SK-N-SH (cell line): ENCODE results near the gene PTGDR2. TPM values are rescaled to one million over a fixed set of nuclear protein-coding genes. Genes with fewer than 3 reads are reported as not detected.

Experiments
- CTCF ChIA-PET: fragments of 300-600, 350-600 bp; formaldehyde crosslinking; extraction: SDS; loops from one replicate; lab custom pipeline; 2021; lab: Yijun Ruan, JAX
- POLR2A ChIA-PET: fragments of 350-600 bp; sonication (Branson Sonifier 250); formaldehyde crosslinking; extraction: SDS; loops from one replicate; lab custom pipeline; 2020; ENCODE audit warnings: antibody characterized with exemption, inconsistent platforms; lab: Yijun Ruan, JAX
- DNase-seq: peaks from one replicate; pipeline ENCODE4 v3.0.0; 2012
- H2AFZ ChIP-seq: fragments of 200-600 bp; sonication (generic); 2 replicates; pipeline ENCODE4 v1.8.1; 2016; ENCODE audit warnings: antibody characterized with exemption, mild to moderate bottlenecking, low read depth
- H3F3A ChIP-seq: fragments of 200-600 bp; sonication (generic); replicated peaks from 2 replicates; pipeline ENCODE3; 2016; ENCODE audit warnings: antibody characterized with exemption, mild to moderate bottlenecking; ENCODE audit not compliant: insufficient read depth
- H3K27ac ChIP-seq, 2 experiments: fragments of 200-500 bp in 1 of 2; fragments of 200-600 bp in 1 of 2; sonication (Bioruptor generic) in 1 of 2; sonication (generic), shearing (Covaris generic) in 1 of 2; 2 replicates each; pipeline versions ENCODE4 v1.5.1 to v1.6.1; 2014 to 2016; ENCODE audit warnings: low read depth in 2 of 2, inconsistent platforms in 1 of 2, low read length in 1 of 2, mild to moderate bottlenecking in 1 of 2, mixed read lengths in 1 of 2
- H3K27me3 ChIP-seq: fragments of 200-600 bp; sonication (generic), shearing (Covaris generic); 2 replicates; pipeline ENCODE4 v1.6.1; 2016; ENCODE audit warnings: mixed run types; ENCODE audit not compliant: insufficient read depth
- H3K36me3 ChIP-seq, 2 experiments: fragments of 200-500 bp in 1 of 2; fragments of 200-600 bp in 1 of 2; sonication (Bioruptor generic) in 1 of 2; sonication (generic) in 1 of 2; replicated peaks in 1 of 2; 2 replicates each; pipeline versions ENCODE3 to v1.5.1; 2014 to 2016; ENCODE audit warnings: low read length in 1 of 2, mild to moderate bottlenecking in 1 of 2; ENCODE audit not compliant: insufficient read depth in 2 of 2, control insufficient read depth in 1 of 2
- H3K4me1 ChIP-seq, 2 experiments: fragments of 200-500 bp in 1 of 2; fragments of 200-600 bp in 1 of 2; sonication (Bioruptor generic) in 1 of 2; sonication (generic), shearing (Covaris generic) in 1 of 2; 2 replicates each; pipeline versions ENCODE4 v1.5.1 to v1.6.1; 2014 to 2016; ENCODE audit warnings: low read depth in 1 of 2, low read length in 1 of 2, mixed run types in 1 of 2; ENCODE audit not compliant: insufficient read depth in 2 of 2, control insufficient read depth in 1 of 2
- H3K4me2 ChIP-seq: fragments of 200-600 bp; sonication (generic), shearing (Covaris generic); 2 replicates; pipeline ENCODE4 v1.6.1; 2017; ENCODE audit warnings: mixed run types
- H3K4me3 ChIP-seq, 2 experiments: fragments of 200-500 bp in 1 of 2; fragments of 200-600 bp in 1 of 2; sonication (Bioruptor generic) in 1 of 2; sonication (generic), shearing (Covaris generic) in 1 of 2; 2 replicates each; pipeline versions ENCODE4 v1.5.1 to v1.8.1; 2014 to 2016; ENCODE audit warnings: low read depth in 2 of 2, inconsistent platforms in 1 of 2, low read length in 1 of 2, mild to moderate bottlenecking in 1 of 2, mixed read lengths in 1 of 2, moderate library complexity in 1 of 2
- H3K79me2 ChIP-seq: fragments of 200-600 bp; sonication (generic); 2 replicates; pipeline ENCODE4 v1.8.1; 2017; ENCODE audit warnings: mild to moderate bottlenecking; ENCODE audit not compliant: insufficient read depth
- H3K9ac ChIP-seq: fragments of 200-600 bp; sonication (generic); 2 replicates; pipeline ENCODE4 v1.6.1; 2017; ENCODE audit warnings: mixed run types
- H3K9me2 ChIP-seq: fragments of 200-600 bp; sonication (generic); 2 replicates; pipeline ENCODE4 v1.6.1; 2017; ENCODE audit warnings: mixed run types
- H3K9me3 ChIP-seq: fragments of 200-600 bp; sonication (generic); 2 replicates; pipeline ENCODE4 v1.6.1; 2017; ENCODE audit warnings: mixed run types, mild to moderate bottlenecking, moderate library complexity
- H4K20me1 ChIP-seq: fragments of 200-600 bp; sonication (generic); 2 replicates; pipeline ENCODE4 v1.6.1; 2017; ENCODE audit warnings: mild to moderate bottlenecking, mixed run types; ENCODE audit not compliant: insufficient read depth
- CHD2 ChIP-seq: fragments of 150-350 bp; IDR thresholded peaks from 2 replicates; pipeline ENCODE4 v1.6.1; 2018; ENCODE audit warnings: low read length; ENCODE audit not compliant: partially characterized antibody
- EP300 ChIP-seq, 2 experiments: IDR thresholded peaks; 2 replicates each; pipeline versions ENCODE4 v1.4.0 to v1.6.1; 2012; ENCODE audit warnings: borderline replicate concordance in 1 of 2, low read depth in 1 of 2, low read length in 1 of 2
- EZH2phosphoT487 ChIP-seq: fragments of 200-600 bp; sonication (generic); IDR thresholded peaks from 2 replicates; pipeline ENCODE4 v1.6.1; 2017; ENCODE audit warnings: low read depth, mixed run types, mild to moderate bottlenecking, antibody characterized with exemption, moderate library complexity, borderline replicate concordance
- FOSL2 ChIP-seq: IDR thresholded peaks from 2 replicates; pipeline ENCODE4 v1.4.0; 2012; ENCODE audit warnings: low read depth, mild to moderate bottlenecking, moderate library complexity, borderline replicate concordance
- GABPA ChIP-seq: IDR thresholded peaks from 2 replicates; pipeline ENCODE4 v1.4.0; 2012; ENCODE audit warnings: low read depth, mild to moderate bottlenecking
- IRF3 ChIP-seq: fragments of 150-350 bp; IDR thresholded peaks from 2 replicates; pipeline ENCODE4 v1.6.1; 2016; ENCODE audit warnings: mild to moderate bottlenecking, low read depth, low read length
- MAX ChIP-seq: IDR thresholded peaks from 2 replicates; pipeline ENCODE4 v1.4.0; 2012; ENCODE audit warnings: low read depth
- MEF2A ChIP-seq: IDR thresholded peaks from 2 replicates; pipeline ENCODE4 v1.4.0; 2012; ENCODE audit warnings: low read depth, borderline replicate concordance
- NFIC ChIP-seq: IDR thresholded peaks from 2 replicates; pipeline ENCODE4 v1.4.0; 2012; ENCODE audit warnings: borderline replicate concordance
- NRF1 ChIP-seq: IDR thresholded peaks from 2 replicates; pipeline ENCODE4 v1.6.1; 2012; ENCODE audit warnings: low read depth, mild to moderate bottlenecking, low read length
- POLR2AphosphoS5 ChIP-seq: IDR thresholded peaks from 2 replicates; pipeline ENCODE4 v1.6.1; 2012; ENCODE audit warnings: low read depth, low read length
- RAD21 ChIP-seq: IDR thresholded peaks from 2 replicates; pipeline ENCODE4 v1.6.1; 2012; ENCODE audit warnings: mild to moderate bottlenecking, low read length
- RCOR1 ChIP-seq: fragments of 150-350 bp; IDR thresholded peaks from 2 replicates; pipeline ENCODE4 v1.6.1; 2017; ENCODE audit warnings: antibody characterized with exemption, low read length
- RFX5 ChIP-seq: IDR thresholded peaks from 2 replicates; pipeline ENCODE4 v1.6.1; 2012; ENCODE audit warnings: mild to moderate bottlenecking, improper control_type of control experiment, low read length
- SIN3A ChIP-seq: IDR thresholded peaks from 2 replicates; pipeline ENCODE4 v1.6.1; 2012; ENCODE audit warnings: low read depth, mild to moderate bottlenecking, low read length, moderate library complexity, borderline replicate concordance
- TCF12 ChIP-seq: IDR thresholded peaks from 2 replicates; pipeline ENCODE4 v1.4.0; 2012
- TEAD4 ChIP-seq: IDR thresholded peaks from 2 replicates; pipeline ENCODE4 v1.4.0; 2012; ENCODE audit warnings: mild to moderate bottlenecking, borderline replicate concordance; ENCODE audit not compliant: insufficient read depth
- USF2 ChIP-seq: fragments of 150-350 bp; IDR thresholded peaks from 2 replicates; pipeline ENCODE4 v1.6.1; 2017; ENCODE audit warnings: antibody characterized with exemption, low read length, low read depth, borderline replicate concordance
- YY1 ChIP-seq: IDR thresholded peaks from 2 replicates; pipeline ENCODE4 v1.4.0; 2012; ENCODE audit warnings: low read depth, mild to moderate bottlenecking
- ZBTB33 ChIP-seq: IDR thresholded peaks from 2 replicates; pipeline ENCODE4 v1.4.0; 2012; ENCODE audit warnings: low read depth, borderline replicate concordance
- WGBS: methylation state at CpG from one replicate; pipeline ENCODE4 v1.1.6; 2017; ENCODE audit warnings: low lambda C conversion rate; 5-methylcytosine and 5-hydroxymethylcytosine counted together
- polyA plus RNA-seq, 3 experiments: library from polyadenylated mRNA; depleted of rRNA; stranded (reverse); fragments of >200 nt; gene quantifications; 2 replicates each; pipeline ENCODE4 v1.2.3, GENCODE V29; 2012

PTGDR2 gene
- polyA plus RNA-seq, 1 of the 3 experiments (the other 2 are of a cell fraction): 0.02 TPM

GRCh38 chr11:60870733-60871377 is 15.1 kb upstream of the PTGDR2 start:
- Histone ChIP-seq H2AFZ (no peak overlapping the region), H4K20me1 (no peaks in the 10 kb centered on the region), H3K79me2 (no peaks in the 10 kb centered on the region), H3K4me1 (peaks cover 0 to 8% of the 10 kb centered on the region in 2 experiments; a peak in 1 of 4 replicates)
- POLR2A ChIA-PET: no interaction called here
- no peak for DNase-seq
- TF ChIP-seq RCOR1 (no peak), EZH2phosphoT487 (no peak), TEAD4 (no peak), SIN3A (no peak), IRF3 (no peak), NRF1 (no peak), TCF12 (no peak), USF2 (no peak), RAD21 (no peak), CHD2 (no peak), EP300 (IDR thresholded peaks at IDR 0.05; ENCODE audit: borderline replicate concordance in 1 of 2, low read depth in 1 of 2, low read length in 1 of 2) (no peak), NFIC (no peak), YY1 (no peak), POLR2AphosphoS5 (no peak), MEF2A (no peak), RFX5 (no peak), GABPA (no peak)
- TF ChIP-seq, all 33 proteins: peak for 0
- Histone ChIP-seq H3K4me3 (no peak overlapping the region), H3K27me3 (no peaks in the 10 kb centered on the region), H3K27ac (no peak overlapping the region), H3F3A (no peaks in the 10 kb centered on the region), H3K9me2 (no peaks in the 10 kb centered on the region), H3K9me3 (no peaks in the 10 kb centered on the region), H3K4me2 (no peak overlapping the region), H3K36me3 (no peaks in the 10 kb centered on the region), H3K9ac (no peak overlapping the region)
- WGBS: 81% methylated on average over 9 of the region's 13 CpGs
- CTCF ChIA-PET: interaction anchor here (1.3 to 7.7 kb wide), 4 partner anchors 15 to 40 kb away, joined by 5 to 56 read pairs (median 10); no protein-coding TSS in a partner anchor

GRCh38 chr11:60870276-60870675 is 14.5 kb upstream of the PTGDR2 start:
- no peak overlapping the region for H3K4me3 ChIP-seq
- H3K27me3 ChIP-seq: no peaks in the 10 kb centered on the region
- H3K9me3 ChIP-seq: no peaks in the 10 kb centered on the region
- H3K27ac ChIP-seq: no peak overlapping the region
- H3K79me2 ChIP-seq: no peaks in the 10 kb centered on the region
- H2AFZ ChIP-seq: no peak overlapping the region
- H3K9ac ChIP-seq: no peak overlapping the region
- 100% methylated on average over 2 of the region's 3 CpGs for WGBS
- ChIA-PET CTCF (interaction anchor here (1.3 to 7.7 kb wide), 3 partner anchors 14 to 39 kb away, joined by 5 to 56 read pairs (median 5); no protein-coding TSS in a partner anchor), POLR2A (no interaction called here)
- H3F3A ChIP-seq: no peaks in the 10 kb centered on the region
- H3K4me1 ChIP-seq: peaks cover 0 to 8% of the 10 kb centered on the region in 2 experiments; a peak in 1 of 4 replicates
- H3K9me2 ChIP-seq: no peaks in the 10 kb centered on the region
- DNase-seq: peak; percentile 10
- no peak overlapping the region for H3K4me2 ChIP-seq
- H3K36me3 ChIP-seq: no peaks in the 10 kb centered on the region
- TF ChIP-seq RFX5 (no peak), ZBTB33 (no peak), RAD21 (no peak), FOSL2 (no peak), SIN3A (no peak), NRF1 (no peak), MEF2A (no peak), USF2 (no peak), MAX (no peak), CHD2 (no peak)
- H4K20me1 ChIP-seq: no peaks in the 10 kb centered on the region
